NT2/D1 (cell line): Measurements from ENCODE around the gene GNG13.

ENCODE experiments used
- YY1 ChIP-seq: IDR thresholded peaks from 2 replicates; pipeline ENCODE4 v1.6.1; 2011; ENCODE audit not compliant: insufficient read length, insufficient read depth
- ZNF274 ChIP-seq: IDR thresholded peaks from 2 replicates; pipeline ENCODE4 v1.6.1; 2011; ENCODE audit warnings: mild to moderate bottlenecking, low read depth, low read length

- TF ChIP-seq YY1: no peak
- TF ChIP-seq ZNF274: no peak
Observed at GRCh38 chr16:840561-841454, 40.3 kb upstream of the GNG13 start.
